GM12878 (cell line): ENCODE results near the gene KIRREL2. TPM values are rescaled to one million over a fixed set of nuclear protein-coding genes. Genes with fewer than 3 reads are reported as not detected.

Experiments used
- ASH2L ChIP-seq: fragments of 300-600, 200-600 bp; sonication (generic); IDR thresholded peaks from 2 replicates; pipeline ENCODE4 v1.6.1; 2017; ENCODE audit warnings: low read depth, mild to moderate bottlenecking, borderline replicate concordance
- BACH1 ChIP-seq: fragments of 450-650 bp; IDR thresholded peaks from 2 replicates; pipeline ENCODE4 v1.6.1; 2017; ENCODE audit warnings: mild to moderate bottlenecking, borderline replicate concordance
- BHLHE40 ChIP-seq, 2 experiments: fragments of 450-650 bp in 1 of 2; IDR thresholded peaks; 2 replicates each; pipeline ENCODE4 v1.6.1; 2011 to 2017; ENCODE audit warnings: low read depth in 2 of 2, borderline replicate concordance in 1 of 2, improper control_type of control experiment in 1 of 2, low read length in 1 of 2, mild to moderate bottlenecking in 1 of 2
- CREM ChIP-seq: IDR thresholded peaks from 2 replicates; pipeline ENCODE4 v1.6.1; 2014; ENCODE audit warnings: antibody characterized with exemption, low read depth
- HDAC6 ChIP-seq: fragments of 200-600 bp; sonication (generic); IDR thresholded peaks from one replicate; pipeline ENCODE4 v1.8.0; 2017; ENCODE audit warnings: antibody characterized with exemption; ENCODE audit not compliant: unreplicated experiment
- JUNB ChIP-seq: IDR thresholded peaks from 2 replicates; pipeline ENCODE4 v1.6.1; 2016; ENCODE audit warnings: antibody characterized with exemption, mild to moderate bottlenecking
- MEF2A ChIP-seq: IDR thresholded peaks from 2 replicates; pipeline ENCODE4 v1.6.1; 2011; ENCODE audit warnings: low read depth, mild to moderate bottlenecking, low read length, moderate library complexity; ENCODE audit not compliant: insufficient read depth
- MTA2 ChIP-seq: fragments of 450-650 bp; IDR thresholded peaks from 2 replicates; pipeline ENCODE4 v1.6.1; 2016; ENCODE audit warnings: low read depth, mild to moderate bottlenecking, moderate library complexity
- MTA3 ChIP-seq: IDR thresholded peaks from 2 replicates; pipeline ENCODE4 v1.6.1; 2012; ENCODE audit warnings: low read length, inconsistent platforms, borderline replicate concordance
- NRF1 ChIP-seq: conservative IDR thresholded peaks from 2 replicates; pipeline ENCODE4 v1.6.1; 2011; ENCODE audit warnings: mild to moderate bottlenecking, low read depth, low read length, improper control_type of control experiment
- RBBP5 ChIP-seq: fragments of 200-600 bp; sonication (generic); conservative IDR thresholded peaks from 2 replicates; pipeline ENCODE4 v1.6.1; 2016
- TBL1XR1 ChIP-seq: IDR thresholded peaks from 2 replicates; pipeline ENCODE4 v1.6.1; 2012; ENCODE audit warnings: low read depth, low read length, improper control_type of control experiment
- ZZZ3 ChIP-seq: IDR thresholded peaks from 2 replicates; pipeline ENCODE4 v1.6.1; 2011; ENCODE audit warnings: low read depth; ENCODE audit not compliant: control insufficient read depth, insufficient read length
- polyA plus RNA-seq, 11 experiments: library from polyadenylated mRNA; depleted of rRNA in 4 of 11; unstranded in 6 of 11; stranded (reverse) in 5 of 11; fragments of >200 nt; fragmentation: Nextera tagmentation in 4 of 11; fragmentation: Illumina TruSeq in 1 of 11; extraction: Ambion mirVana in 4 of 11; extraction: Trizol in 1 of 11; gene quantifications; 1 replicate in 1 of 11; 2 replicates in 10 of 11; pipeline versions ENCODE4 v1.2.1 to v1.2.3, GENCODE V29; 2011 to 2016; ENCODE audit warnings: inconsistent platforms in 2 of 11, missing spikeins in 2 of 11, low read depth in 1 of 11
- total RNA-seq, 4 experiments: library from RNA; depleted of rRNA in 3 of 4; stranded (reverse); fragments of >200 nt in 3 of 4; fragmentation: Illumina TruSeq in 1 of 4; extraction: Trizol in 1 of 4; gene quantifications; 2 replicates each; pipeline versions ENCODE4 v1.2.1 to v1.2.3, GENCODE V29; 2013 to 2021
- TF ChIP-seq, protein P1 (sequence below): fragments of 450-650 bp; IDR thresholded peaks from 2 replicates; pipeline ENCODE4 v1.6.1; 2017; ENCODE audit warnings: mild to moderate bottlenecking, moderate library complexity
- TF ChIP-seq, protein P2 (sequence below): fragments of 450-650 bp; IDR thresholded peaks from 2 replicates; pipeline ENCODE4 v1.6.1; 2017; ENCODE audit warnings: borderline replicate concordance
- TF ChIP-seq, protein P3 (sequence below): IDR thresholded peaks from 2 replicates; pipeline ENCODE4 v1.6.1; 2012; ENCODE audit warnings: mild to moderate bottlenecking, low read depth, low read length

The KIRREL2 gene
- total and polyA plus RNA-seq, 10 of the 15 experiments (the other 5 are each of a cell fraction or from before 2014, with no cell fraction given): 0.03 to 0.06 TPM; not detected in 8

DNA sequence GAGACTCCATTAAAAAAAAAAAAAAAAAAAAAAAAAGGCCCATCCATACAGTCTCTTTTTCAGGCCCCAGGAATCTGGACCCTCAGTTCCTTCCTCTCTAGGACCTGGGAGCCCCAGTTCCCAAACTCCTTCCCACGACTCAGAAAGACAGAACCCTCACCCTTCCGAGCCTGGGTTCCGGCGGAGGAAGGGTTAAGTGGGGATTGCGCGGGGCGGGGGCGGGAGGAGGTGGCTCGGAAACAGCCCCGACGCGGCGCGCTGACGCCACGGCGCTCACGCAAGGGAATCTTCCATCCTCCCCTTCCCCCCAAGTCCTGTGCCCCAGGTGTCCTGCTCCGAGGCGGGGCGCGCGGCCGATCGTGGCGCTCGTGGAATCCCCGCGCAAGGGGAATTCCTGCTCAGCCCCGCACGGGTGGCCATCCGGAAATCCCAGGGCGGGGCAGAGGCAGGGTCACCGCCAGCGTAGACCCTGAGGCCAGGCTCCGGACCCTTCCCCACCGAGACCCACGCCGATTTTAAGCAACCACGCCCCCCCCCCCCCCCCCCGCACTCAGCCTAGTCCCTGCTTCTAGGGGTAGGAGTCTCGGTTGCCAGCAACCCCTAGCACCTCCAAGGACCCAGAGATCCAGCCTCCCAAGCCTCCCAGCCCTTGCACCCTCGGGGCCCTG lies 43.0 kb downstream of the KIRREL2 start (continued):
- TF ChIP-seq, protein P1, sequence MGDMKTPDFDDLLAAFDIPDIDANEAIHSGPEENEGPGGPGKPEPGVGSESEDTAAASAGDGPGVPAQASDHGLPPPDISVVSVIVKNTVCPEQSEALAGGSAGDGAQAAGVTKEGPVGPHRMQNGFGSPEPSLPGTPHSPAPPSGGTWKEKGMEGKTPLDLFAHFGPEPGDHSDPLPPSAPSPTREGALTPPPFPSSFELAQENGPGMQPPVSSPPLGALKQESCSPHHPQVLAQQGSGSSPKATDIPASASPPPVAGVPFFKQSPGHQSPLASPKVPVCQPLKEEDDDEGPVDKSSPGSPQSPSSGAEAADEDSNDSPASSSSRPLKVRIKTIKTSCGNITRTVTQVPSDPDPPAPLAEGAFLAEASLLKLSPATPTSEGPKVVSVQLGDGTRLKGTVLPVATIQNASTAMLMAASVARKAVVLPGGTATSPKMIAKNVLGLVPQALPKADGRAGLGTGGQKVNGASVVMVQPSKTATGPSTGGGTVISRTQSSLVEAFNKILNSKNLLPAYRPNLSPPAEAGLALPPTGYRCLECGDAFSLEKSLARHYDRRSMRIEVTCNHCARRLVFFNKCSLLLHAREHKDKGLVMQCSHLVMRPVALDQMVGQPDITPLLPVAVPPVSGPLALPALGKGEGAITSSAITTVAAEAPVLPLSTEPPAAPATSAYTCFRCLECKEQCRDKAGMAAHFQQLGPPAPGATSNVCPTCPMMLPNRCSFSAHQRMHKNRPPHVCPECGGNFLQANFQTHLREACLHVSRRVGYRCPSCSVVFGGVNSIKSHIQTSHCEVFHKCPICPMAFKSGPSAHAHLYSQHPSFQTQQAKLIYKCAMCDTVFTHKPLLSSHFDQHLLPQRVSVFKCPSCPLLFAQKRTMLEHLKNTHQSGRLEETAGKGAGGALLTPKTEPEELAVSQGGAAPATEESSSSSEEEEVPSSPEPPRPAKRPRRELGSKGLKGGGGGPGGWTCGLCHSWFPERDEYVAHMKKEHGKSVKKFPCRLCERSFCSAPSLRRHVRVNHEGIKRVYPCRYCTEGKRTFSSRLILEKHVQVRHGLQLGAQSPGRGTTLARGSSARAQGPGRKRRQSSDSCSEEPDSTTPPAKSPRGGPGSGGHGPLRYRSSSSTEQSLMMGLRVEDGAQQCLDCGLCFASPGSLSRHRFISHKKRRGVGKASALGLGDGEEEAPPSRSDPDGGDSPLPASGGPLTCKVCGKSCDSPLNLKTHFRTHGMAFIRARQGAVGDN: peak; percentile 54
- TF ChIP-seq BHLHE40 (IDR thresholded peaks at IDR 0.05; ENCODE audit: borderline replicate concordance in 1 of 2, low read depth in 2 of 2, low read length in 1 of 2): peak; percentile 95 to 98
- peak; percentile 98 for TF ChIP-seq BACH1
- TF ChIP-seq NRF1: no peak
- TF ChIP-seq HDAC6: no peak
- TF ChIP-seq, protein P2, sequence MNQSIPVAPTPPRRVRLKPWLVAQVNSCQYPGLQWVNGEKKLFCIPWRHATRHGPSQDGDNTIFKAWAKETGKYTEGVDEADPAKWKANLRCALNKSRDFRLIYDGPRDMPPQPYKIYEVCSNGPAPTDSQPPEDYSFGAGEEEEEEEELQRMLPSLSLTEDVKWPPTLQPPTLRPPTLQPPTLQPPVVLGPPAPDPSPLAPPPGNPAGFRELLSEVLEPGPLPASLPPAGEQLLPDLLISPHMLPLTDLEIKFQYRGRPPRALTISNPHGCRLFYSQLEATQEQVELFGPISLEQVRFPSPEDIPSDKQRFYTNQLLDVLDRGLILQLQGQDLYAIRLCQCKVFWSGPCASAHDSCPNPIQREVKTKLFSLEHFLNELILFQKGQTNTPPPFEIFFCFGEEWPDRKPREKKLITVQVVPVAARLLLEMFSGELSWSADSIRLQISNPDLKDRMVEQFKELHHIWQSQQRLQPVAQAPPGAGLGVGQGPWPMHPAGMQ: no peak
- peak; percentile 95 for TF ChIP-seq TBL1XR1
- TF ChIP-seq MTA3: 0 out of 2 replicates have a peak, but pooled peaks have one; percentile 18
- peak; percentile 93 for TF ChIP-seq CREM
- no peak for TF ChIP-seq RBBP5
- no peak for TF ChIP-seq JUNB
- no peak for TF ChIP-seq ZZZ3
- TF ChIP-seq, protein P3, sequence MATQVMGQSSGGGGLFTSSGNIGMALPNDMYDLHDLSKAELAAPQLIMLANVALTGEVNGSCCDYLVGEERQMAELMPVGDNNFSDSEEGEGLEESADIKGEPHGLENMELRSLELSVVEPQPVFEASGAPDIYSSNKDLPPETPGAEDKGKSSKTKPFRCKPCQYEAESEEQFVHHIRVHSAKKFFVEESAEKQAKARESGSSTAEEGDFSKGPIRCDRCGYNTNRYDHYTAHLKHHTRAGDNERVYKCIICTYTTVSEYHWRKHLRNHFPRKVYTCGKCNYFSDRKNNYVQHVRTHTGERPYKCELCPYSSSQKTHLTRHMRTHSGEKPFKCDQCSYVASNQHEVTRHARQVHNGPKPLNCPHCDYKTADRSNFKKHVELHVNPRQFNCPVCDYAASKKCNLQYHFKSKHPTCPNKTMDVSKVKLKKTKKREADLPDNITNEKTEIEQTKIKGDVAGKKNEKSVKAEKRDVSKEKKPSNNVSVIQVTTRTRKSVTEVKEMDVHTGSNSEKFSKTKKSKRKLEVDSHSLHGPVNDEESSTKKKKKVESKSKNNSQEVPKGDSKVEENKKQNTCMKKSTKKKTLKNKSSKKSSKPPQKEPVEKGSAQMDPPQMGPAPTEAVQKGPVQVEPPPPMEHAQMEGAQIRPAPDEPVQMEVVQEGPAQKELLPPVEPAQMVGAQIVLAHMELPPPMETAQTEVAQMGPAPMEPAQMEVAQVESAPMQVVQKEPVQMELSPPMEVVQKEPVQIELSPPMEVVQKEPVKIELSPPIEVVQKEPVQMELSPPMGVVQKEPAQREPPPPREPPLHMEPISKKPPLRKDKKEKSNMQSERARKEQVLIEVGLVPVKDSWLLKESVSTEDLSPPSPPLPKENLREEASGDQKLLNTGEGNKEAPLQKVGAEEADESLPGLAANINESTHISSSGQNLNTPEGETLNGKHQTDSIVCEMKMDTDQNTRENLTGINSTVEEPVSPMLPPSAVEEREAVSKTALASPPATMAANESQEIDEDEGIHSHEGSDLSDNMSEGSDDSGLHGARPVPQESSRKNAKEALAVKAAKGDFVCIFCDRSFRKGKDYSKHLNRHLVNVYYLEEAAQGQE: no peak
- no peak for TF ChIP-seq ASH2L
- 0 out of 2 replicates have a peak, but pooled peaks have one; percentile 21 for TF ChIP-seq MEF2A
- TF ChIP-seq MTA2: no peak
